AG09319 (cell line): ENCODE measurements around the gene SNX14.
A peak's percentile ranks its signal among the peaks of the same experiment; 100 is the strongest.

ENCODE experiments used
- DNase-seq: peaks from one replicate; pipeline ENCODE4 v3.0.0-alpha.2; 2010; ENCODE audit warnings: low read depth; ENCODE audit errors: extremely low read depth
- TF ChIP-seq, protein P1 (sequence below): IDR thresholded peaks from 2 replicates; pipeline ENCODE4 v1.5.1; 2011; ENCODE audit warnings: low read depth, mild to moderate bottlenecking, inconsistent platforms, low read length, moderate library complexity

The SNX14 gene

DNA sequence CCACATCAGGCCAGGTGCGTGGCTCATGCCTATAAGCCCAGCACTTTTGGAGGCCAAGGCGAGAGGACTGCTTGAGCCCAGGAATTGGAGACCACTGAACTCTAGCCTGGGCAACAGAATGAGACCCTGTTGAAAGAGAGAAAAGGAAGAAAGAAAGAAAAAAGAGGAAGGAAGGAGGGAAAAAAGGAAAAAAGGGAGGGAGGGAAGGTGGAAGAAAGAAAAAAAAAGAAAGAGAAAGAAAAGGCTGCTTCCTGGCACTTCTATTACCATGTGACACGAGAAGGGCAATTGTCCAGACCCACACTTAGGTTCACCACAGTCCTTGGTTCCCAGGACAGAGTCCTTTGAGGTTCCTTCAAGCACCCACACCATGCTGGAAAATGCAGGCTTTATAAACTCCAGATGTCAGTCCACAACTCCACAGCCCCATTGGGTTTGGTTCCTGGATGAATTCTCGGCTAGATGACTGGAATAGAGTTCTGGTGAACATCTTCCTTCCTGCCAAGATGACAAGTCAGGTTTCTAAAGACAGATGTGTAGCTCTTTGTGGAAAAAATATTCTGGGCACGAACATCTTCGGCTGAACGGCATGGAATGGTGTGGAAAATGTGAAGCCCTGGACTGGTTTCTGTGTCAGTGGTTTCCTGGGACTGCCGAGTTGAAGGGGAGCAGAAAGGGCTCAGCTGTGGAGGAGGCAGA lies 111.3 kb downstream of the SNX14 start:
- peak; percentile 34 for DNase-seq
- TF ChIP-seq, protein P1, sequence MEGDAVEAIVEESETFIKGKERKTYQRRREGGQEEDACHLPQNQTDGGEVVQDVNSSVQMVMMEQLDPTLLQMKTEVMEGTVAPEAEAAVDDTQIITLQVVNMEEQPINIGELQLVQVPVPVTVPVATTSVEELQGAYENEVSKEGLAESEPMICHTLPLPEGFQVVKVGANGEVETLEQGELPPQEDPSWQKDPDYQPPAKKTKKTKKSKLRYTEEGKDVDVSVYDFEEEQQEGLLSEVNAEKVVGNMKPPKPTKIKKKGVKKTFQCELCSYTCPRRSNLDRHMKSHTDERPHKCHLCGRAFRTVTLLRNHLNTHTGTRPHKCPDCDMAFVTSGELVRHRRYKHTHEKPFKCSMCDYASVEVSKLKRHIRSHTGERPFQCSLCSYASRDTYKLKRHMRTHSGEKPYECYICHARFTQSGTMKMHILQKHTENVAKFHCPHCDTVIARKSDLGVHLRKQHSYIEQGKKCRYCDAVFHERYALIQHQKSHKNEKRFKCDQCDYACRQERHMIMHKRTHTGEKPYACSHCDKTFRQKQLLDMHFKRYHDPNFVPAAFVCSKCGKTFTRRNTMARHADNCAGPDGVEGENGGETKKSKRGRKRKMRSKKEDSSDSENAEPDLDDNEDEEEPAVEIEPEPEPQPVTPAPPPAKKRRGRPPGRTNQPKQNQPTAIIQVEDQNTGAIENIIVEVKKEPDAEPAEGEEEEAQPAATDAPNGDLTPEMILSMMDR = no peak

DNA sequence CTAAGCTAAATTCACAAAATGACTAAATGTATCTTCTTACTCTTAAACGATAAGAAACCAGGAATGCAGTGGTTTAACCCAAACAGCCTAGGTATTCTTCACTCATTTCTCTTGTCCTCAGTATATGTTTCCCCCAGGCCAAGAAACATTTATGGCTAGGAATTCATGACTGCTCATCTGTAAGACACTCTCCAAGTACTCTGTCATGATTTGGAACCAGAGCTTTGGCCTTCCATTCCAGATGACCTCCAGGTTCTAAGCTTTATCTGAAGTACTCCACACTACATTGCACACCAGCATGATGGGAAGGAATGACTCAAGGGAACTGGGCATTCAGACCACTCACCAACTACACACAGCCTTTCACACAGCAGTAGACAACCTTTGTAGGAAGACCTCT lies 114.5 kb downstream of the SNX14 start:
- DNase-seq = no peak
- TF ChIP-seq, protein P1 = no peak

DNA sequence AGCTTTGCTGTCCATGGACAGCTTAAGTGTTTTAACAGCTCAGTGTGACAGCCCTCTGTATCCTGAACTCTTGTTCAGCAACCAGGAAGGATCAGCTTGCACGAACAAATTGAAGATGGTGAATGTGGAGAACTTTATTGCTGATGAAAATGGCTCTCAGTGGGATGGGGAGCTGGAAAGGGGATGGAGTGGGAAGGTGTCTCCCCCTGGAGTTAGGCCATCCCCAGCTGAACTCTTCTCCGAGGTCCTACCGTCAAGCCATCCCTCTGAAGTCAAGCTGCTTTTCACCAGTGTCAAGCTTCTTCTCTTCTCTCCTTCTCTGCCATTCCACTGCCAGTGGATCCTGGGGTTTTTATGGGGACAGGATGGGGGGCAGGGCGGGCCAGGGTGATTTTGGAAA lies 117.1 kb downstream of the SNX14 start:
- TF ChIP-seq, protein P1 = no peak
- DNase-seq = no peak

DNA sequence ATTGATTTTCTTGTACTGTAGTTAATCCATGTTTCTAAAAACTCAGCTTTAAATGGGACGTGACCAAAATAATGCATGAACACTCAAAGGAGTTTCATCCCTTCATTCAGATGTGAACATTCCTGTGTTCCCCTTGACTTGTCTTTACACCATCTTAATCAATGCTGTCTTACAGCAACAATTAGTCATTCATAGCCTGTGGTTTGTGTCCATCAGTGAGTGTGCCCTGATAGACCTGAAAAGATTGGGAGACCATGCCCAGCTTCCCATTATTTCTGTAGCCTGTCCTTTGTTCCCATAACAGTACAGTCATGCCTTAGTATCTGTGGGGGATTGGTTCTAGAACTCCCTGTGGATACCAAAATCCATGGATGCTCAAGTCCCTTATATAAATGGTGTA lies 119.9 kb downstream of the SNX14 start:
- TF ChIP-seq, protein P1 = no peak
- DNase-seq = no peak

DNA sequence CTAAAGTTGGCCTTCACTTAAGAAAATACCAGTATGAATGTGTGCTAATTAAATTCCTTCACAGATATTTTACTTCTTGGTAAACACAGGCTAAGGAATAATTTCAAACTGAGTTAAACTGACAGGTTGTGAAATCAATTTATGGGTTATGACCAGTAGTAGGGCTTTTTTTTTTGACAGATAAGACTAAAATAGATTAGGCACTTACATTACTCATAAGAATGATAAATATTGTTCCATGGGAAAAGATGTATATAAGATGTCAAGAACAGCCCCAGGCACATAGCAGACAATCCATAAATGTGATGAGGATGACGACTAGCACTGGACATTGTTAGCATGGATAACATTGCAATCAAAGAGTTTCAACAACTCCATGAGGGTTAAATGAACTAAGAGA lies 120.9 kb downstream of the SNX14 start:
- DNase-seq = no peak

DNA sequence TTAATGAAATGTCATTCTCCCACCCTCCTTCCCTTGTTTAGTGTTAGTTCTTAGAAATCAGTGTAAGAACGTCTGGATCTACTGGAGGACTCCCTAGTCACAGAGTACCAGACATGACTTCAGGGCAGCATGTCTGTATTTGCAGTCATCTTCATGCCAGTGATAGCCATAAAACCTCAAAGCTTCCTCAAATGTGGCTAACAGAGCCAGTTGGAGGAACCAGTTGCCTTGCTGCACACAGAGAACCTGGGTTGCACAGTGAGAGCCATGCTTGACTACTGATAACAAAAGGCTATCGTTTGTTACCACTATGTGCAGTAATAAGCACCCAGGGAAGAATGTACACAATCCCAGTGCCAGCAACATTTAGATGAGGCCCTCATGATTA lies 123.6 kb downstream of the SNX14 start:
- no peak for DNase-seq
- TF ChIP-seq, protein P1 = no peak

More for the DNA sequence above, 120.9 kb downstream of the SNX14 start:
- TF ChIP-seq, protein P1 = no peak

DNA sequence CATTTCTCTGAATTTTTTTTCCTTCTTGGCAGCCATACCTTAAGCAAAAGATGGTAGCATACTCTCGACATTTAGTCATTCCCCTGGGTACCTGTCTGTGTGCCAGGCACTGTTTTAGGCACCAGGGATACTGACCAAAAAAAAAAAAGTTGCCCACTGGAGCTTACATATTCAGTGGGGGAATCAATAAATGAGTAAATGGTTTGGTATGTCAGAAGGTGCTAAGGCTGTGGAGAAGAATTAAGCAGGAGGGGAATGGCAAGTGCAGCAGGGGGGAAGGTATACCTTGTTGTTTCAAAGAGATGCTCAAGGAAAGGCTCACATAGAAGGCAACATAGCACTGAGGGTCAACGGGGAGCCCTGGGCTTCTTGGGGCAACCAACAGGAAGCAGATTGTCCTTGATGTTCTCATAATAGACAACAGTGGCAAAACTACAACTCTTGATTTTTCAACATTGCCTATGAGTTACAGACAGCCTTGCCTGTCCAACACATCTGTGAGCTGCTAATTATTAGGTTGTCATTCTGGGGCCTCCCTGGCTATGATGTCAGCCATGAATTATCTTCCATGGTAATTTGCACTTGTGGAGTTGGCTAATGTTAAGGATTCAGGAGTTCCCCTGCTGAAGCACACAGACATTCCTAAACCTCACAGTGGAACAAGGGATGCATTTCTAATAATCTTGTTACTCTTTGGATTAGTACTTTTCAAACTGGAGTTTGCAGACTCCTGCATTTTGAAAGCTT lies 124.2 kb downstream of the SNX14 start:
- no peak for DNase-seq
- TF ChIP-seq, protein P1 = no peak
